HCEC 1CT (cell line): ENCODE results near the gene DR1.
A peak's percentile ranks its signal among the peaks of the same experiment; 100 is the strongest.

Source experiments
- DNase-seq: peaks from one replicate; pipeline ENCODE4 v3.0.0-alpha.2; 2017

DR1 gene

GRCh38 chr1:93395195-93395594, 49.5 kb downstream of the DR1 start:
- DNase-seq, result peak; percentile 12

GRCh38 chr1:93399781-93400180, 54.1 kb downstream of the DR1 start:
- DNase-seq, result no peak

GRCh38 chr1:93408203-93408602, 62.5 kb downstream of the DR1 start:
- DNase-seq, result no peak

GRCh38 chr1:93411000-93411399, 65.3 kb downstream of the DR1 start:
- DNase-seq, result no peak

GRCh38 chr1:93414749-93415148, 69.0 kb downstream of the DR1 start:
- DNase-seq, result no peak

- no peak for DNase-seq
Measured at GRCh38 chr1:93415296-93415695, 69.6 kb downstream of the DR1 start.

GRCh38 chr1:93416183-93416582, 70.5 kb downstream of the DR1 start:
- DNase-seq, result no peak
